SK-N-SH (cell line): ENCODE measurements around the gene GABRG3. TPM values are rescaled to one million over a fixed set of nuclear protein-coding genes. Genes with fewer than 3 reads are reported as not detected.

Source experiments
- CTCF ChIA-PET: fragments of 300-600, 350-600 bp; formaldehyde crosslinking; extraction: SDS; loops from one replicate; lab custom pipeline; 2021; lab: Yijun Ruan, JAX
- POLR2A ChIA-PET: fragments of 350-600 bp; sonication (Branson Sonifier 250); formaldehyde crosslinking; extraction: SDS; loops from one replicate; lab custom pipeline; 2020; ENCODE audit warnings: antibody characterized with exemption, inconsistent platforms; lab: Yijun Ruan, JAX
- DNase-seq: peaks from one replicate; pipeline ENCODE4 v3.0.0; 2012
- H2AFZ ChIP-seq: fragments of 200-600 bp; sonication (generic); 2 replicates; pipeline ENCODE4 v1.8.1; 2016; ENCODE audit warnings: antibody characterized with exemption, mild to moderate bottlenecking, low read depth
- H3F3A ChIP-seq: fragments of 200-600 bp; sonication (generic); replicated peaks from 2 replicates; pipeline ENCODE3; 2016; ENCODE audit warnings: antibody characterized with exemption, mild to moderate bottlenecking; ENCODE audit not compliant: insufficient read depth
- H3K27ac ChIP-seq, 2 experiments: fragments of 200-500 bp in 1 of 2; fragments of 200-600 bp in 1 of 2; sonication (Bioruptor generic) in 1 of 2; sonication (generic), shearing (Covaris generic) in 1 of 2; 2 replicates each; pipeline versions ENCODE4 v1.5.1 to v1.6.1; 2014 to 2016; ENCODE audit warnings: low read depth in 2 of 2, inconsistent platforms in 1 of 2, low read length in 1 of 2, mild to moderate bottlenecking in 1 of 2, mixed read lengths in 1 of 2
- H3K27me3 ChIP-seq: fragments of 200-600 bp; sonication (generic), shearing (Covaris generic); 2 replicates; pipeline ENCODE4 v1.6.1; 2016; ENCODE audit warnings: mixed run types; ENCODE audit not compliant: insufficient read depth
- H3K36me3 ChIP-seq, 2 experiments: fragments of 200-500 bp in 1 of 2; fragments of 200-600 bp in 1 of 2; sonication (Bioruptor generic) in 1 of 2; sonication (generic) in 1 of 2; replicated peaks in 1 of 2; 2 replicates each; pipeline versions ENCODE3 to v1.5.1; 2014 to 2016; ENCODE audit warnings: low read length in 1 of 2, mild to moderate bottlenecking in 1 of 2; ENCODE audit not compliant: insufficient read depth in 2 of 2, control insufficient read depth in 1 of 2
- H3K4me1 ChIP-seq, 2 experiments: fragments of 200-500 bp in 1 of 2; fragments of 200-600 bp in 1 of 2; sonication (Bioruptor generic) in 1 of 2; sonication (generic), shearing (Covaris generic) in 1 of 2; 2 replicates each; pipeline versions ENCODE4 v1.5.1 to v1.6.1; 2014 to 2016; ENCODE audit warnings: low read depth in 1 of 2, low read length in 1 of 2, mixed run types in 1 of 2; ENCODE audit not compliant: insufficient read depth in 2 of 2, control insufficient read depth in 1 of 2
- H3K4me2 ChIP-seq: fragments of 200-600 bp; sonication (generic), shearing (Covaris generic); 2 replicates; pipeline ENCODE4 v1.6.1; 2017; ENCODE audit warnings: mixed run types
- H3K4me3 ChIP-seq, 2 experiments: fragments of 200-500 bp in 1 of 2; fragments of 200-600 bp in 1 of 2; sonication (Bioruptor generic) in 1 of 2; sonication (generic), shearing (Covaris generic) in 1 of 2; 2 replicates each; pipeline versions ENCODE4 v1.5.1 to v1.8.1; 2014 to 2016; ENCODE audit warnings: low read depth in 2 of 2, inconsistent platforms in 1 of 2, low read length in 1 of 2, mild to moderate bottlenecking in 1 of 2, mixed read lengths in 1 of 2, moderate library complexity in 1 of 2
- H3K79me2 ChIP-seq: fragments of 200-600 bp; sonication (generic); 2 replicates; pipeline ENCODE4 v1.8.1; 2017; ENCODE audit warnings: mild to moderate bottlenecking; ENCODE audit not compliant: insufficient read depth
- H3K9ac ChIP-seq: fragments of 200-600 bp; sonication (generic); 2 replicates; pipeline ENCODE4 v1.6.1; 2017; ENCODE audit warnings: mixed run types
- H3K9me2 ChIP-seq: fragments of 200-600 bp; sonication (generic); 2 replicates; pipeline ENCODE4 v1.6.1; 2017; ENCODE audit warnings: mixed run types
- H3K9me3 ChIP-seq: fragments of 200-600 bp; sonication (generic); 2 replicates; pipeline ENCODE4 v1.6.1; 2017; ENCODE audit warnings: mixed run types, mild to moderate bottlenecking, moderate library complexity
- H4K20me1 ChIP-seq: fragments of 200-600 bp; sonication (generic); 2 replicates; pipeline ENCODE4 v1.6.1; 2017; ENCODE audit warnings: mild to moderate bottlenecking, mixed run types; ENCODE audit not compliant: insufficient read depth
- ELF1 ChIP-seq: IDR thresholded peaks from 2 replicates; pipeline ENCODE4 v1.4.0; 2012
- EP300 ChIP-seq, 2 experiments: IDR thresholded peaks; 2 replicates each; pipeline versions ENCODE4 v1.4.0 to v1.6.1; 2012; ENCODE audit warnings: borderline replicate concordance in 1 of 2, low read depth in 1 of 2, low read length in 1 of 2
- EZH2phosphoT487 ChIP-seq: fragments of 200-600 bp; sonication (generic); IDR thresholded peaks from 2 replicates; pipeline ENCODE4 v1.6.1; 2017; ENCODE audit warnings: low read depth, mixed run types, mild to moderate bottlenecking, antibody characterized with exemption, moderate library complexity, borderline replicate concordance
- FOSL2 ChIP-seq: IDR thresholded peaks from 2 replicates; pipeline ENCODE4 v1.4.0; 2012; ENCODE audit warnings: low read depth, mild to moderate bottlenecking, moderate library complexity, borderline replicate concordance
- FOXJ3 ChIP-seq: sonication (generic); formaldehyde crosslinking; IDR thresholded peaks from 2 replicates; pipeline ENCODE4 v1.5.1; 2020; ENCODE audit warnings: mild to moderate bottlenecking, missing genetic modification reagents
- GABPA ChIP-seq: IDR thresholded peaks from 2 replicates; pipeline ENCODE4 v1.4.0; 2012; ENCODE audit warnings: low read depth, mild to moderate bottlenecking
- GATA2 ChIP-seq: sonication (generic); formaldehyde crosslinking; IDR thresholded peaks from 2 replicates; pipeline ENCODE4 v1.5.0; 2020; ENCODE audit warnings: mild to moderate bottlenecking, missing genetic modification reagents
- JUND ChIP-seq: IDR thresholded peaks from 2 replicates; pipeline ENCODE4 v1.4.0; 2012
- MXI1 ChIP-seq: IDR thresholded peaks from 2 replicates; pipeline ENCODE4 v1.6.1; 2012; ENCODE audit warnings: mild to moderate bottlenecking, low read depth, low read length, improper control_type of control experiment
- NFIC ChIP-seq: IDR thresholded peaks from 2 replicates; pipeline ENCODE4 v1.4.0; 2012; ENCODE audit warnings: borderline replicate concordance
- NRF1 ChIP-seq: IDR thresholded peaks from 2 replicates; pipeline ENCODE4 v1.6.1; 2012; ENCODE audit warnings: low read depth, mild to moderate bottlenecking, low read length
- POLR2AphosphoS5 ChIP-seq: IDR thresholded peaks from 2 replicates; pipeline ENCODE4 v1.6.1; 2012; ENCODE audit warnings: low read depth, low read length
- RAD21 ChIP-seq: IDR thresholded peaks from 2 replicates; pipeline ENCODE4 v1.6.1; 2012; ENCODE audit warnings: mild to moderate bottlenecking, low read length
- RCOR1 ChIP-seq: fragments of 150-350 bp; IDR thresholded peaks from 2 replicates; pipeline ENCODE4 v1.6.1; 2017; ENCODE audit warnings: antibody characterized with exemption, low read length
- RFX5 ChIP-seq: IDR thresholded peaks from 2 replicates; pipeline ENCODE4 v1.6.1; 2012; ENCODE audit warnings: mild to moderate bottlenecking, improper control_type of control experiment, low read length
- RXRA ChIP-seq: IDR thresholded peaks from 2 replicates; pipeline ENCODE4 v1.4.0; 2012; ENCODE audit warnings: low read depth, mild to moderate bottlenecking, borderline replicate concordance
- SMC3 ChIP-seq: IDR thresholded peaks from 2 replicates; pipeline ENCODE4 v1.6.1; 2012; ENCODE audit warnings: low read depth, low read length, improper control_type of control experiment
- TAF1 ChIP-seq: IDR thresholded peaks from 2 replicates; pipeline ENCODE4 v1.6.1; 2012; ENCODE audit warnings: low read depth, mild to moderate bottlenecking, low read length, moderate library complexity, borderline replicate concordance
- WGBS: methylation state at CpG from one replicate; pipeline ENCODE4 v1.1.6; 2017; ENCODE audit warnings: low lambda C conversion rate; 5-methylcytosine and 5-hydroxymethylcytosine counted together
- polyA plus RNA-seq, 3 experiments: library from polyadenylated mRNA; depleted of rRNA; stranded (reverse); fragments of >200 nt; gene quantifications; 2 replicates each; pipeline ENCODE4 v1.2.3, GENCODE V29; 2012
- TF ChIP-seq, protein P1 (sequence below): IDR thresholded peaks from 2 replicates; pipeline ENCODE4; 2012
- TF ChIP-seq, protein P2 (sequence below): IDR thresholded peaks from 2 replicates; pipeline ENCODE4 v1.6.1; 2012; ENCODE audit warnings: mild to moderate bottlenecking, low read depth, low read length, moderate library complexity
- TF ChIP-seq, protein P3 (sequence below): IDR thresholded peaks from 2 replicates; pipeline ENCODE4 v1.4.0; 2012; ENCODE audit warnings: low read depth
- TF ChIP-seq, protein P4 (sequence below): IDR thresholded peaks from 2 replicates; pipeline ENCODE4 v1.4.0; 2012; ENCODE audit warnings: low read depth, borderline replicate concordance

GABRG3 gene
- polyA plus RNA-seq, 1 of the 3 experiments (the other 2 are of a cell fraction), result not detected

DNA sequence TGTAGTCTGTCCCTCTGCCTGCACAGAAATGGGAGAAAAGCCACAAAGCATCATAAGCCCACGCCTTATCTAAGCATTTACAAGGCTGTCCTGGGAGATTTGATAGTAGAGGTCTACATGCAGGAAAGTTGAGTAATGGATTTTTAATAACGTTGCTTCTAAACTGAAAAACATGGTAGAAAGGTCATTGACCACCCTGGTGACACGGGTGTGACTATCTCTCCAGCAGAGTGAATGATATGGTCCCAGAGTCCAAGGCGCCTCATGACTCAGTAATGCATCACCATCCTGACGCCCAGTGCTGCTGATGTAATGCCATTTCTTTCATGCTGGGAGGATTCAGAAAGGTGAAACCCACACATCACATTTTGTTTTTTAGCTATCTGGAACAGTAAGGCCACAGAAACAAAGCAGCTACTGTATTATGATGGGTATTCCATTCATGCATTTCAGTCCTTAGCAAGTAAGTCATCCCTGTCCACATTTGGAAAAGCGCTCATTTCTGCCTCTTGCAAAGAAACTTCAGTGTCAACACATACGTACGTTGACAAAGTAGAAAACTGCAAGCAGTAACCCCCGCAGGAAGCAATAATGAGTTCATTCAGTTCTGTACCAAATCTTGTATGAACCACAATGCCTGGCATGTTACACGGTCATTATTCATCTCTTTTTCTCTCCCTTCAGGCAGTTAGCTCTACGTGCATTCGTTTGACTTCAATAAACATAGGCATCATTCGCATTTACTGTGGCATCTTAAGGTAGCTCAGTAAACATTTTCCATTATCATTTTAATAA is 483.5 kb downstream of the GABRG3 start (continued):
- TF ChIP-seq, protein P1, sequence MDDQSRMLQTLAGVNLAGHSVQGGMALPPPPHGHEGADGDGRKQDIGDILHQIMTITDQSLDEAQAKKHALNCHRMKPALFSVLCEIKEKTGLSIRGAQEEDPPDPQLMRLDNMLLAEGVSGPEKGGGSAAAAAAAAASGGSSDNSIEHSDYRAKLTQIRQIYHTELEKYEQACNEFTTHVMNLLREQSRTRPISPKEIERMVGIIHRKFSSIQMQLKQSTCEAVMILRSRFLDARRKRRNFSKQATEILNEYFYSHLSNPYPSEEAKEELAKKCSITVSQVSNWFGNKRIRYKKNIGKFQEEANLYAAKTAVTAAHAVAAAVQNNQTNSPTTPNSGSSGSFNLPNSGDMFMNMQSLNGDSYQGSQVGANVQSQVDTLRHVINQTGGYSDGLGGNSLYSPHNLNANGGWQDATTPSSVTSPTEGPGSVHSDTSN, result no peak
- TF ChIP-seq RFX5, result no peak
- no peak for TF ChIP-seq NRF1
- no peak for TF ChIP-seq SMC3
- no peak for TF ChIP-seq GATA2
- no peak for TF ChIP-seq POLR2AphosphoS5
- TF ChIP-seq FOXJ3 (CRISPR knock-in tag), result no peak
- no peak for TF ChIP-seq RXRA
- TF ChIP-seq, protein P2, sequence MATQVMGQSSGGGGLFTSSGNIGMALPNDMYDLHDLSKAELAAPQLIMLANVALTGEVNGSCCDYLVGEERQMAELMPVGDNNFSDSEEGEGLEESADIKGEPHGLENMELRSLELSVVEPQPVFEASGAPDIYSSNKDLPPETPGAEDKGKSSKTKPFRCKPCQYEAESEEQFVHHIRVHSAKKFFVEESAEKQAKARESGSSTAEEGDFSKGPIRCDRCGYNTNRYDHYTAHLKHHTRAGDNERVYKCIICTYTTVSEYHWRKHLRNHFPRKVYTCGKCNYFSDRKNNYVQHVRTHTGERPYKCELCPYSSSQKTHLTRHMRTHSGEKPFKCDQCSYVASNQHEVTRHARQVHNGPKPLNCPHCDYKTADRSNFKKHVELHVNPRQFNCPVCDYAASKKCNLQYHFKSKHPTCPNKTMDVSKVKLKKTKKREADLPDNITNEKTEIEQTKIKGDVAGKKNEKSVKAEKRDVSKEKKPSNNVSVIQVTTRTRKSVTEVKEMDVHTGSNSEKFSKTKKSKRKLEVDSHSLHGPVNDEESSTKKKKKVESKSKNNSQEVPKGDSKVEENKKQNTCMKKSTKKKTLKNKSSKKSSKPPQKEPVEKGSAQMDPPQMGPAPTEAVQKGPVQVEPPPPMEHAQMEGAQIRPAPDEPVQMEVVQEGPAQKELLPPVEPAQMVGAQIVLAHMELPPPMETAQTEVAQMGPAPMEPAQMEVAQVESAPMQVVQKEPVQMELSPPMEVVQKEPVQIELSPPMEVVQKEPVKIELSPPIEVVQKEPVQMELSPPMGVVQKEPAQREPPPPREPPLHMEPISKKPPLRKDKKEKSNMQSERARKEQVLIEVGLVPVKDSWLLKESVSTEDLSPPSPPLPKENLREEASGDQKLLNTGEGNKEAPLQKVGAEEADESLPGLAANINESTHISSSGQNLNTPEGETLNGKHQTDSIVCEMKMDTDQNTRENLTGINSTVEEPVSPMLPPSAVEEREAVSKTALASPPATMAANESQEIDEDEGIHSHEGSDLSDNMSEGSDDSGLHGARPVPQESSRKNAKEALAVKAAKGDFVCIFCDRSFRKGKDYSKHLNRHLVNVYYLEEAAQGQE, result no peak

DNA sequence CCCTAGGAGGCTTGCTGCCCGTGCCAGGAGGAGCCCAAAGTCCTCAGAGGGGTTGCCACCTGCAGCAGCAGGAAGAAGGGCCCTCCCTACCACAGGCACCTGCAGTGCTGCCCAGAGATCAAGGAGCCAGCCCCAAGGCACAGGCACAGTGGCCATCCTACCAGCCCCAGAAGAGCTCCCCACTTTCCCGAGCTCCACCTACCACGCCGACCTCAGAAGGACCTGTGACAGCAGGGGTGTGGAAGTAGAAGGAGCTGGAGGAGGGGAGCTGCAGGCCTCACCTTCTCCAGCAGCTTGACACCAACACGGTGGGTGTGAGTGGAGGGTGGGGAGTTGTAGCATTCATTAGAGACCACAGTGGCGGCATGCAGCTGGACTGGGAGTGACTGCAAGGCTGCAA is 485.8 kb downstream of the GABRG3 start:
- no peak for DNase-seq
- H3K9me2 ChIP-seq, result no peaks in the 10 kb centered on the region
- TF ChIP-seq RFX5, result no peak
- TF ChIP-seq NFIC, result no peak
- TF ChIP-seq TAF1, result no peak
- no peak for TF ChIP-seq JUND
- no peak for TF ChIP-seq RCOR1
- no peak for TF ChIP-seq GABPA
- no peak for TF ChIP-seq EZH2phosphoT487
- TF ChIP-seq FOXJ3 (CRISPR knock-in tag), result no peak
- TF ChIP-seq RAD21, result no peak
- TF ChIP-seq, protein P3, sequence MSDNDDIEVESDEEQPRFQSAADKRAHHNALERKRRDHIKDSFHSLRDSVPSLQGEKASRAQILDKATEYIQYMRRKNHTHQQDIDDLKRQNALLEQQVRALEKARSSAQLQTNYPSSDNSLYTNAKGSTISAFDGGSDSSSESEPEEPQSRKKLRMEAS, result no peak
- no peak for TF ChIP-seq EP300 (IDR thresholded peaks at IDR 0.05; ENCODE audit: borderline replicate concordance in 1 of 2, low read depth in 1 of 2, low read length in 1 of 2)
- TF ChIP-seq NRF1, result no peak
- TF ChIP-seq ELF1, result no peak
- no peak for TF ChIP-seq FOSL2
- no peak for TF ChIP-seq MXI1
- TF ChIP-seq, protein P4, sequence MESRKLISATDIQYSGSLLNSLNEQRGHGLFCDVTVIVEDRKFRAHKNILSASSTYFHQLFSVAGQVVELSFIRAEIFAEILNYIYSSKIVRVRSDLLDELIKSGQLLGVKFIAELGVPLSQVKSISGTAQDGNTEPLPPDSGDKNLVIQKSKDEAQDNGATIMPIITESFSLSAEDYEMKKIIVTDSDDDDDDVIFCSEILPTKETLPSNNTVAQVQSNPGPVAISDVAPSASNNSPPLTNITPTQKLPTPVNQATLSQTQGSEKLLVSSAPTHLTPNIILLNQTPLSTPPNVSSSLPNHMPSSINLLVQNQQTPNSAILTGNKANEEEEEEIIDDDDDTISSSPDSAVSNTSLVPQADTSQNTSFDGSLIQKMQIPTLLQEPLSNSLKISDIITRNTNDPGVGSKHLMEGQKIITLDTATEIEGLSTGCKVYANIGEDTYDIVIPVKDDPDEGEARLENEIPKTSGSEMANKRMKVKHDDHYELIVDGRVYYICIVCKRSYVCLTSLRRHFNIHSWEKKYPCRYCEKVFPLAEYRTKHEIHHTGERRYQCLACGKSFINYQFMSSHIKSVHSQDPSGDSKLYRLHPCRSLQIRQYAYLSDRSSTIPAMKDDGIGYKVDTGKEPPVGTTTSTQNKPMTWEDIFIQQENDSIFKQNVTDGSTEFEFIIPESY, result no peak
- TF ChIP-seq, all 33 proteins: peak for 0
- Histone ChIP-seq H3F3A (no peaks in the 10 kb centered on the region), H3K79me2 (no peaks in the 10 kb centered on the region), H3K4me2 (no peak overlapping the region), H3K27ac (no peak overlapping the region), H3K4me3 (no peak overlapping the region), H3K9ac (no peak overlapping the region), H3K4me1 (no peaks in the 10 kb centered on the region), H3K9me3 (no peaks in the 10 kb centered on the region), H4K20me1 (no peaks in the 10 kb centered on the region), H3K36me3 (no peaks in the 10 kb centered on the region), H2AFZ (no peak overlapping the region), H3K27me3 (no peaks in the 10 kb centered on the region)
- ChIA-PET POLR2A (no interaction called here), CTCF (interaction anchor here (1.3 kb wide), 1 partner anchor 20 kb away, joined by 3 read pairs; no protein-coding TSS in a partner anchor)
- WGBS, result 36% methylated on average over 5 of the region's 6 CpGs
